NCI-H1694 treated with DMSO at 0.1 percent for 48 hours (cell line): ENCODE measurements around the gene CNTRL.
"Not testable (repeated sequence)": the region's sequence is repeated elsewhere in the genome, so short reads cannot be mapped to it uniquely, and the experiment has no call there.

Experiments used
- DNase-seq: peaks from one replicate; lab custom pipeline; 2025; lab: John Stamatoyannopoulos, UW

The CNTRL gene

DNA sequence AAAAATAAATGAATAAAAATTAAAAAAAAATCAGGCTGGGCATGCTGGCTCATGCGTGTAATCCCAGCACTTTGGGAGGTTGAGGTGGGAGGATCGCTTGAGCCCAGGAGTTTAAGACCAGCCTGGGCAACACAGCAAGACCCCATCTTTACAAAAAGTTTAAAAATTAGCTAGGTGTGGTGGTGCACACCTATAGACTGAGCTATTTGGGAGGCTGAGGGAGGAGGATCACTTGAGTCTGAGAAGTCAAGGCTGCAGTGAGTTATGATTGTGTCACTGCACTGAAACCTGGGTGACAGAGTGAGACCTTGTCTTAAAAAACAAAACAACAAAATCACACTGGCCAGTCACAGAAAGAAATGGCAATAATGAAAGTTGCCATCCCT is 3.4 kb upstream of the CNTRL start:
- DNase-seq, result no peak

DNA sequence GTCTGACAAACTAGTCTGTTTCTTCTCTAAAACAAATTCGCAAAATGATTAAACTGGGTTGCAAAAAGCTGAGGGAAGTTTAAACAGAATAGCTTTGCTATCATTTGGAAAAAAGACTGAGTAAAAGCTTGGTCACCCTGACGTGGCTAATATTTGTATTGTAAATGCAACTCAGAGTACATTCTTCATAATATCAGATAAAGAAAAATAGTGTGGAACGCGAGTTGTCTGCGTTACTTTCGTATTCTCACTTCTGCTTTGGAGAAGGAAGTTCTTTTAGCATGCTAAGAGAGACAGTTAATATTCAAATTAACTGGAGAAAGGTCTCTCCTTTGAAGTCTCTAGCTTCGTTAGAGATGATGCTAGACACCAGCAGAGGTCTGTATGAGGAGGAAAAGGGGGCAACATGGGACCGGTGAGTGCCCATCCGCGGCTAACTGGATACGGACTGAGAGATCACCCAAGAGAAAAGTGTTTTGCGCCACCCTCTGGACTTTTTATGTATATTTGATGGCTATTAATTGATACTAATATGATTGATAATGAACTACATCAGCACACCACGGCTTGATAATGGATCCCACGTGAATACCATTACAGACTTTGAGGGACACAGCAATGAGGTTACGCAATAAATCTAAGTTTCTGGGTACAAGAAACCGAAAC is 2.9 kb upstream of the CNTRL start:
- no peak for DNase-seq

DNA sequence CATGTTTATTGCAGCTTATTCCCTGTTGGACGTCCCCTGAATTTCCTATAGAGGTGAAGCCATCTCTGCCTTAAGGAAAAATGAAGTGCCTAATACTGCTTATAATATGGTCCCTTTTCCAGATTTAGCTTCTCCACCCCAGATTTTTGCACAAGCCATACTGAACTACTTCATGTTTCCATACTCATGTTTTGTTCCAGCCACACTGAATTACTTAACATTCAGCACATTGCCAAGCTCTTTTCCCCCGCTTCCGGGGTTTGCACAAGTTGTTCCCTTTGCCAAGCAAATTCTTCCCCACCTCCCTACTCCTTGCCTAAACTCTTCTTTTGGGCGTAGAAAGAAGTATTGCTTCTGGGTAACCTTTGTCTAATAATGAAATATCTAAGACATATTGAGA is 1.7 kb upstream of the CNTRL start:
- DNase-seq, result peak; percentile 3

DNA sequence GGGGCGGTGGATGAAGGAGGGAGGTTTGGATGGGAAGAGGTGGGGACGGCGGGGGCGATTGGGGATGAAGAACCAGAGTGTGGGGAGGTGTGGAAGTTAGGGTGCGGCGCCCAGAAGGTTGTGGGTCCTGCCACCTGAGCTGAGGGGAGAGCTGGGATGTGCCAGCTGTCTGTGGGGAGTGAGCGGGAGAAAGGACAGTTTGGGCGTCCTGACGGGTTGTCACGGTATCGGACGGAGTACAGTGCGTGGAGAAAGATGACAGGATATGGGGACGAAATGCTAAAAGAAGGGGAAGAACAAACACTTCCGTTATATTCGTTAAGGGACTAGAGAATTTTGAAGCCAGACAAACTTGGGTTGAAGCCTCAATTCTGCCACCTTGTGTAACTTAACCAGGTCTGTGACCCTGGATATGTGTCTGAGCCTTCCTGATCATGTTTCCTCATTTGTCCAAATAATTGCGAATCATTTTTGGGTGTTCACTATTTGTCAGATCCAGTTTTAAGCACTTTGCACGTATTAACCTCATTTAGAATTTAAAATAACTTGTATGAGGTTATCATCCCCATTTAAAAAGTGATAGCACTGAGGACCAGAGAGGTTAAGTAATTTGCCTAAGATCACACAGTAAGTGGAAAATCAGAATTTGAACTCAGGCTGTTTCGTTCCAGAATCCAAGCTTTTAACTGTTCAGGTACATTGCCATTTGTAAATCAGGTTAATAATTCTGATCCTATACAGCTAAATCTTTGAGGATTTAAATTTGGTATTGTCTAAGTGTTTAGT is 689 bp downstream of the CNTRL start:
- DNase-seq, result peak; percentile 38

DNA sequence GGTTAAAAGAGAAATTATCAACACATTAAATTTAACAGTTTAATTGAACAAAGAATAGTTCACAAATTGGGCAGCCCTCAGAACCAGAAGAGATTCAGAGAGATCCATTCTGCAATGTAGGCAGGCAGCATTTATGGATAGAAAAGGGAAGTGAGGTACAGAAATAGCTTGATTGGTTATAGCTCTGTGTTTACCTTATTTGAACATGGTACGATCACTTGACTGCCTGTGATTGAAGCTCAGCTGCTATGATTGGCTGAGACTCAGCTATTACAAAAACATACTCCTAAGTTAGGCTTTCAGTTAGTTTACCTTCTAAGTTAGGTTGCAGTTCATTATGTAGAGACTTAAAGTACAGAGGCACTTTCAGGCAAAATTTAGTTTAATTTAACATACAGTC is 7.3 kb downstream of the CNTRL start:
- no peak for DNase-seq

DNA sequence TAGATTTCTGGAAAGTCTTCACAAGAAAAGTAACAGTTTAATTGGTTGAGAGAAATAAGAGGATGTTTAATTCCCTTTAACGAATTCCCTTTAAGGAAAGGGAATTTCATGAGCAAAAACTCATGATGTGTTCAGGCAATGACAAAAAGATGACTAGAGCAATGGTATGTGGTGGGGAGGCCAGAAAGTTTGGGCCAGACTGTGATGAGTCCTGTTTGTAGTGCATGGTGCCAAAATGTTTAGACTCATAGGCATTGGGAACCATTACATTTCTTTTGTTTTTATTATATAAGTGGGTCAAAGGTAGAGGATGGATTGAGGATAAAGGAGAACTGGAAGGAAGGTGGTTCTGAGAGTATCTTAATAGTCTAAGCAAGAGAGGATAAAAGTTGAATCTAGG is 10.9 kb downstream of the CNTRL start:
- no peak for DNase-seq

DNA sequence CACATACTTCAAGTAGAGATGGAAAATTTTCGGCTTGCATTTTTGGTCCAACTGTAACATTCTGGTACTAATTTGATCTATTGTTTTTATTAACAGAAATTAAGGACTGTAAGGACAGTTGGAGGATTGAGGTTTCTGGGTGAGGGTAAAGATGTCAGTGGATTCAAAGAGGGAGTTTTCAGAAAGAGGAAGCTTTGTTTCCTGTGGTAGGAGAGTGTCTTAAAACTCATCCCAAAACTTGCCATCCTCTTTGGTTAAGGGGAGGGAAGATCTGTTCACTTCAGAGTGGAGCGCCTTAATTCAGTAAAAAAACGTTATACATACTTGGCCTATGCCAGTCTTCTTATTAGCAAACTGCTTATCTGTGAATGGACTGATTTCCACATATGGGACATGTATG is 13.8 kb downstream of the CNTRL start:
- no peak for DNase-seq

DNA sequence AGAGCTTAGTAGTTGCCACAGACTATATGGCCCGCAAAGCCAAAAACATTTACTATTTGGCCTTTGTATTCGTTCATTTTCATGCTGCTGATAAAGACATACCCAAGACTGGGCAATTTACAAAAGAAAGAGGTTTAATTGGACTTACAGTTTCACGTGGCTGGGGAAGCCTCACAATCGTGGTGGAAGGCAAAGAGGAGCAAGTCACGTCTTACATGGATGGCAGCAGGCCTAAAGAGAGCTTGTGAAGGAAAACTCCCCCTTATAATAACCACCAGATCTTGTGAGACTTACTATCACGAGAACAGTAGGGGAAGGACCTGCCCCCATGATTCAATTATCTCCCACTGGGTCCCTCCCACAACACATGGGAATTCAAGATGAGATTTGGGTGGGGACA is 16.0 kb downstream of the CNTRL start:
- DNase-seq, result not testable (repeated sequence)

DNA sequence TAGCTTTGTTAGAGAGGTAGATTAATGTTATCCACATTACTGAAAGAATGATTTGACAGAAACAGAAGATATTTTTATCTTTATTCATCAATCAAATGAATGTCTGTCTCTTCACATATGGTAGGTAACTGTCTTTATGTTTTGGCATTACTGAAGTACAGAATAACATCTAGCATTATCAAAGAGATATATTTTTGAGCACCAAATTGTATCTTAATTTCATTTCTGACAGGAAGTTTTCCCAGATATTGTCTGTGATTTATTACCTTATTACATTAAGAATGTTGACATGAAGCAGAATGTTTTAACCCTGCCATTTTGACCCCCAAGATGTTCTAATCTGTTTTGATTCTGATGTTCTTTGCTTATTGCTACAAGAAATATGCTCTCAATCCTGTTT is 20.3 kb downstream of the CNTRL start:
- no peak for DNase-seq

DNA sequence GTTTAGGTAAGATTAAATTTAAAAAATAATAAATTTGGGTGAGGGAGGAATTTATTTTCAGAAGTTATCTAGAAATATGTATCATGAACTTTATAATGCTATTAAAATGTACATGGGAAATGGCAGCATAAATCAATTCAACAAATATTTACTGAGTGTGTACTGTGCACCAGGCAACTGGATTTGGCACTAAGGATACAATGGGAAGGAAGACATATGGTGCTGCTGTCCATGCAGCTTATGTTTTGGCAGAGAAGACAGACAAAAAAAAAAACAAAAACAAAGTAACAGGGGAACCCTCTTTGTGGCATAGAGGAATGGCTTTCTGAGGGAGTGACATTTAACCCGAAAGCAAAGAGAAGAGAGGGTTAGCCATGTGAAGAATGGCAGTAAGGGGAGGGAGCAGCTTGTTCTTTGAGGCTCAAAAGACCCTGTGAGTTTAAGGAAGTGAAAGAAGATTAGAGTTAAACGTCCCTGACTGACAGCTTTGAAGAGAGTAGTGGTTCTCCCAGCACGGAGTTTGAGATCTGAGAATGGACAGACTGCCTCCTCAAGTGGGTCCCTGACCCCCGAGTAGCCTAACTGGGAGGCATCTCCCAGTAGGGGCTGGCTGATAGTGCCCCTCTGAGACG is 23.9 kb downstream of the CNTRL start:
- DNase-seq, result no peak

DNA sequence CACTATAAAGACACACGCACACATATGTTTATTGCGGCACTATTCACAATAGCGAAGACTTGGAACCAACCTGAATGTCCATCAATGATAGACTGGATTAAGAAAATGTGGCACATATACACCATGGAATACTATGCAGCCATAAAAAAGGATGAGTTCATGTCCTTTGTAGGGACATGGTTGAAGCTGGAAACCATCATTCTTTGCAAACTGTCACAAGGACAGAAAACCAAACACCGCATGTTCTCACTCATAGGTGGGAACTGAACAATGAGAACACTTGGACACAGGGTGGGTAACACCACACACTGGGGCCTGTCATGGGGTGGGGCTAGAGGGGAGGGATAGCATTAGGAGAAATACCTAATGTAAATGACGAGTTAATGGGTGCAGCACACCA is 29.3 kb downstream of the CNTRL start:
- not testable (repeated sequence) for DNase-seq

DNA sequence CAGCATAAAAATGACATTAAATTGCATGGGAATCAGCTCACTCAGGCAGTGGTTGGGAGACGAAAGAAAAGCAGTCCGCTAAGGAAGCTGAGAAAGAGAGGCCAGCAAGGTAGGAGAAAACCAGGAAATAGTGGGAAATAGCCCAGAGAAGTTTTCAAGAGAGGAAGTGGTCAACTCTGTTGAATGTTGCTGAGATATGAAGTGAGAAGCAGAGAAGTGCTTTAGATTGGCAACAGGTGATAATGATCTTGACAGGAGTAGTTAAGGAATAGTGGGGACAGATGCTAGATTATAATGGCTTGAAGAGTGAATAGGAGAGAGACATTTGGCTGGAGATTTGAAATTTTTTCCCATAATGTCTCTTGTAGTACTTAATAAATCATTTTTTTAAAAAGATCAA is 30.8 kb downstream of the CNTRL start:
- DNase-seq, result no peak

DNA sequence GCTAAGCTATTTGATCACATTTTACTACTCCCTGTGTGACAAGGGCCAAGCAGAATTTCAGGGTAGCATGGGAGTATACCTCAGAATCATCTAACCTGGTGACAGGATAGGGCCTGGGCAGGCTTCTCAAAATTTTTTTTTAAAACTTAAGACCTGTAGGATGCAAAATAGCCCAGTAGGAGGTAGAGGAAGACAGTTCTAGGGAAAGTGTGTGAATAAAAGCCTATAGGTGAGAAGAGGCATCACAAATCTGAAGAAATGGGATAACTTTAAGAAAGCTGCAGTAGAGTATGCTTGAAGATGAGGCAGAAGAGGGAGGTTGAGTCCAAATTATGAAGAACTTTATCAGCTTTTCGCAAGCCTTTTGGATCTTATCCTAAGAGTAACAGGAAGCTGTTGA is 32.3 kb downstream of the CNTRL start:
- DNase-seq, result no peak

DNA sequence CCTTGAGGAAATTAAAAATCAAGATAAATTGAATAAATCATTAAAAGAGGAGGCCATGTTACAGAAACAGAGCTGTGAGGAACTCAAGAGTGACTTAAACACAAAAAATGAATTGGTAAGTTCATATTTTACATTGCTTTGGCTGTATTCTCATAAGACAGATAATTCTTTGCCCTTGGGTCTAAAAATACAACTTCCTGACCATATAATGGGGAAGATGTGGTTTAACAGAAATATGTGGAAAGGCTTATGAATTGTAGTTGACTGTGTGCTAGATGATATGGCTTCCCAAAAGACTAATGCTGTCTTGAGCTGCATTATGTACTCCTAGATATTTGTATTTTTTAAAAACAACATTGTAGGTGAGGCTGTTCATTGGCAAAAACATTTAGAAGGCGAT is 33.1 kb downstream of the CNTRL start:
- DNase-seq, result no peak

DNA sequence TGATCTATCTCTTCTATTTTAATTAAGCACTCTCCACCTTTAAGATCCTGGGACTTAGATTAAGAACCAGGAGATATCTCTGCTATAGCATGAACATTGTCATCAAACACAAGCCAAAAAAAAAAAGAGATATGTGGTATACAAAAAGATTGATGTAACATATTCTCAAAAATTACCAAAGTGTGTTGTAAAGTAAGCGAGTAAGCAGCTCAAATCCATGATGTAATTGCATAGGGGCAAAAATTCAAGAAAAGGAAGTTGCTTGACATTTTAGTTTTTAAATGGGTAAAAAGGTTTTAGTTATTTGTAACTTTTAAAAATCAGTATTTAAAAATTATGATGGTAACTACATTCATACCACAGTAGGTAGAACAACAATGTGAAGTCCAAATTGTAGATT is 40.7 kb downstream of the CNTRL start:
- no peak for DNase-seq

DNA sequence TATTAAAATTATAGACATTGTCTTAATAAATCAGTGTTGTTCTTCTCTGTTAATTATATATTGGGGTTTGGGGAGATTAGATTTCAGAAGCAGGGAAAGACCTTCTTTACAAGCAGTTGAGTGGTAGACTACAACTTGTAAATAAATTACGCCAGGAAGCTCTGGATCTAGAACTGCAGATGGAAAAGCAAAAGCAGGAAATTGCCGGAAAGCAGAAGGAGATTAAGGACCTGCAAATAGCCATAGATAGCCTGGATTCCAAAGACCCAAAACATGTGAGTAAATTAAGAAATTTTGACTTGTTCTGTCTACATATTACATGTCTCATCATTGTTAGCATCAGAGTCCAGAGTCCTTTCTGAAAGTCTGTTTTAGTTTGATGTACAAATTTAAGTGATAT is 43.5 kb downstream of the CNTRL start:
- DNase-seq, result no peak

DNA sequence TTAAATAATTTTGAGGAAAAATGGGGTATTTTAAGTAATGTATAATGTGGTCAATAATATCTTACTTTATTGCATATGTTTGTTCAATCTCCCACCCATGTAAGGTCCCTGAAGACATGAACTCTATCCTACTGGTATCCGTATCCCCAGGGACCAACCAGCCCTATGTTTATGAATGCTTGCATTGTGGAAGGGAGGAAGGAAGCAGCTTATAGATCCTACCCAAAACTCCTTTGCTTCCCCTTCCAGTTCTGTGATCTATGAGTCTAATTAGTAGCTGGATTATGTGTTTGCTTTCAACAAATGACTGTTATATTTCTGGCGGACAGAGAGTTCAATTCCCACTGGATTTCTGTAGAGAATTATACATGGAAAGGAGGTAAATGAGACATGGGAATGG is 45.6 kb downstream of the CNTRL start:
- DNase-seq, result no peak

DNA sequence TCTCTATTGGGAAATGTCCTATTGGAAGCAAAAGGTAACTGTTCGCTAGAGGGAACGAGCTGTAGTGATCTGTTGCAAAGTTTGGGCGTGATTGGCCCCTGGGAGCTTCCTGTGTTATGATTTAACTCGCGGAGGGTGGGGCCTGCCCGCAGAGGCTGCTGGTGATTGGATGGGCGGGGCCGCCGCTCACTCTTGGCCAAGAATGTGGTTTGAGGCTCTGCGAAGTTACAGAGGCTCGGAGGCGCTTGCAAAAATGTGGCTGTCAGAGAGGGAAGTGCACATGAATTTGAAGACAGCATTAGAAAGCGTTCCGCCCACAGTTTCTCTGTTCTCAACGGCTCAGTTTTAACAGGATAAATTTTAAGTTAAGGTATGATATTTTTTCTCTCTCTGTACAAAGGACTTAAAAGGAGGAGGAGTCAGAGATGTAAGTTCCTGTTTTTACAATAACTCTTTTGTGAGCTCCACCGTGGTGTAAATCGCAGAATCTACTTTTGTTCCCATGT is 46.9 kb downstream of the CNTRL start:
- peak; percentile 26 for DNase-seq

DNA sequence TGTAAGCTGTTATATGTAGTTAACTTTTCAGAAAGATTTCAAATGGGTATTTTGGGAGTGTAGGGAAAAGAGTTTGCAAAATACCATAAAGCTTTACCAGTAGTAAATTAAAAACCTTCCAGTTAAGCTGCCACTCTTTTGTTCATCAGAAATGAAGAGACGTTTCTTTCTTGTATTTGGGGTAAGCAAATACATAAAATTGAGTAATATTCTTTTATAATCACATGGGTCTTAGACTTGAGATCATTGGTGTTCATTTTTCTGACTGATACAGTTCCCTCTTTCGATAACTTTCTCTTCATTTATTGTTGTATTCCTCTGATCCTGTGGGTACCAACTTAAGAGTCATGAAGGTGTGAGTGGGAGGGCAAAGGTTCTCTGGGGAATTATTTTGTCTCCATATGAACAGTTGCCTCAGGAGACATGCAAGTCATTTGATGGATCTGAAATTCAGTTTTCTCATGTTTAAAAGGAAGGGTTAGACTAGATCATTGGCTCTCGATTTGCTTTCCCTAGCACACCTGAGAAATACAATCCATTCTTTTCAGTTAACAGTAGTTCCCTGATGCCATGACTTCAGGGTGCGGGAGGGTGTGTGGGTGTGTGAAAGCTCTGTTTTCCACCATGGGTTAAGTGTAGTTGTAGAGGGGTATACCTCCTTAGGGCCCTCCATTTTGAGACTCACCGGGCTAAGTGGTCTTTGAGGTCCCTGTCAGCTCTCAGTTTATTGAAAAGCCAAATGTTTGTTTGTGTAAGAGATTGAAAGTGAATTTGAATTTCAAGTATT is 47.7 kb downstream of the CNTRL start:
- no peak for DNase-seq

DNA sequence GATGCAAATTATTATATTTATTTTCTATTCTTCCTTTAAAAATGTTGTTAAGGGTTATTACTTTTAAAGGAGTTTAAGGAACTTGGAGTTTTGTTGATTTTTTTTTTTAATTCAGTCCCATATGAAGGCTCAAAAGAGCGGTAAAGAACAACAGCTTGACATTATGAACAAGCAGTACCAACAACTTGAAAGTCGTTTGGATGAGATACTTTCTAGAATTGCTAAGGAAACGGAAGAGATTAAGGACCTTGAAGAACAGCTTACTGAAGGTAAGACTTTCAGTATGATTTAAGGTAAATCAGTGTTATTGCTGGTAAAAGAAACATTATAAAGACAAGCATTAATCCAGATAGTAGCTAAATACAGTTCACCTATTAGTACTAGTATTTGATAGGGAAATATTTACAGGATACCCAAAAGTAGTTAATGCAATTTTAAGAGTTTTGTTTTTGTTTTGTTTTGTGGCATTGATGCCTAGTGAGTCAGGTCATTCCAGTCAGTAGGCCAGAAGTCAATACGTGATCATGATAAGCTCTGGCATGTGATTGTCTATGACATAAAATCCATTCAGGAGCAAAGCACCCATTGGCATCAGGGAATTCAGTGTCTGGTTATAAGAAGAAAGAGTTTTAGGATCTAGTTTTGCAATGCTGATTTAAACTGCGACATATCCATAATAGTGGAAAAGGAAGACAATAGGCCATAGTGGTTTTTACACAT is 49.2 kb downstream of the CNTRL start:
- DNase-seq, result no peak

DNA sequence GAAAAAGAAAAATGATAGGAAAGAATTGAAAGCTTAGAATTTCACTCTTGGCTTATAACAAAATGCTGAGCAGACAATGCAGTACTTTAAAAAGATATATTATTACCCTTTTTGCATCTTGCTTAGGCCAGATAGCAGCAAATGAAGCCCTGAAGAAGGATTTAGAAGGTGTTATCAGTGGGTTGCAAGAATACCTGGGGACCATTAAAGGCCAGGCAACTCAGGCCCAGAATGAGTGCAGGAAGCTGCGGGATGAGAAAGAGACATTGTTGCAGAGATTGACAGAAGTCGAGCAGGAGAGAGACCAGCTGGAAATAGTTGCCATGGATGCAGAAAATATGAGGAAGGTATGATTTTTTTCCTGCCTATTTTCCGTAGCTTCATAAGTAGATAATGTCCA is 50.8 kb downstream of the CNTRL start:
- DNase-seq, result no peak

DNA sequence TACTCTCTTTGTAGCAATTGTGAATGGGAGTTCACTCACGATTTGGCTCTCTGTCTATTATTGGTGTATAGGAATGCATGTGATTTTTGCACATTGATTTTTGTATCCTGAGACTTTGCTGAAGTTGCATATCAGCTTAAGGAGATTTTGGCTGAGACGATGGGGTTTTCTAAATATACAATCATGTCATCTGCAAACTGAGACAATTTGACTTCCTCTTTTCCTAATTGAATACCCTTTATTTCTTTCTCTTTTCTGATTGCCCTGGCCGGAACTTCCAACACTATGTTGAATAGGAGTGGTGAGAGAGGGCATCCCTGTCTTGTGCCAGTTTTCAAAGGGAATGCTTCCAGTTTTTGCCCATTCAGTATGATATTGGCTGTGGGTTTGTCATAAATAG is 54.6 kb downstream of the CNTRL start:
- DNase-seq, result not testable (repeated sequence)
